HCT116 (cell line): ENCODE data around the gene STAG1. TPM values are rescaled to one million over a fixed set of nuclear protein-coding genes. Genes with fewer than 3 reads are reported as not detected.

Source experiments
- ATAC-seq: fragments of 200-7000 bp; cut with Tn5 transposase; 2 replicates; pipeline ENCODE4 v1.9.1; 2020; ENCODE audit warnings: mild to moderate bottlenecking, moderate library complexity
- BruUV-seq: library from RNA; stranded (reverse); fragments of 400-500 nt; replicated peaks from 2 replicates; lab custom pipeline; 2021; lab: Mats Ljungman, UMichigan
- CTCF ChIA-PET: fragments of 300-600 bp; sonication (Branson Sonifier 250); formaldehyde crosslinking; loops from one replicate; lab custom pipeline; 2021; ENCODE audit warnings: antibody characterized with exemption; lab: Charles Lee
- POLR2A ChIA-PET: fragments of 300-600, 350-600 bp; sonication (Branson Sonifier 250); formaldehyde crosslinking; loops from one replicate; lab custom pipeline; 2021; ENCODE audit warnings: antibody characterized with exemption; lab: Charles Lee
- RAD21 ChIA-PET, 2 experiments: fragments of 300-600 bp; sonication (Branson Sonifier 250); formaldehyde crosslinking; loops; one replicate each; lab custom pipeline; 2023; ENCODE audit warnings: low total read pairs in 2 of 2; ENCODE audit not compliant: uncharacterized antibody in 2 of 2, unreplicated experiment in 2 of 2, low non-redundant PET in 1 of 2; lab: Charles Lee
- DNase-seq: peaks from one replicate; pipeline ENCODE4 v3.0.0-alpha.2; 2010; ENCODE audit warnings: low read depth, low spot score
- H2AFZ ChIP-seq: fragments of 200-600 bp; shearing (Covaris generic), sonication (generic); 2 replicates; pipeline ENCODE4 v1.6.1; 2017; ENCODE audit warnings: low read depth, mixed run types, mixed read lengths, antibody characterized with exemption, low read length; ENCODE audit not compliant: poor library complexity, severe bottlenecking
- H3K27ac ChIP-seq: 2 replicates; pipeline ENCODE4 v1.5.1; 2012; ENCODE audit warnings: low read depth, low read length
- H3K27me3 ChIP-seq: fragments of 200-600 bp; sonication (generic); 2 replicates; pipeline ENCODE4 v1.6.1; 2016; ENCODE audit warnings: mixed run types, low read length, mixed read lengths; ENCODE audit not compliant: insufficient read depth
- H3K36me3 ChIP-seq, 2 experiments: fragments of 200-500 bp in 1 of 2; fragments of 200-600 bp in 1 of 2; sonication (Bioruptor generic) in 1 of 2; sonication (generic) in 1 of 2; 2 replicates each; pipeline versions ENCODE4 v1.5.1 to v1.6.1; 2014 to 2016; ENCODE audit warnings: low read length in 2 of 2, inconsistent platforms in 1 of 2, mixed read lengths in 1 of 2, mixed run types in 1 of 2; ENCODE audit not compliant: insufficient read depth in 2 of 2, control insufficient read depth in 1 of 2
- H3K4me1 ChIP-seq, 2 experiments: fragments of 200-600 bp in 1 of 2; sonication (generic) in 1 of 2; 2 replicates each; pipeline versions ENCODE4 v1.5.1 to v1.6.1; 2012 to 2017; ENCODE audit warnings: low read length in 2 of 2, inconsistent platforms in 1 of 2, mild to moderate bottlenecking in 1 of 2, mixed read lengths in 1 of 2, mixed run types in 1 of 2, moderate library complexity in 1 of 2; ENCODE audit not compliant: insufficient read depth in 2 of 2, control insufficient read depth in 1 of 2
- H3K4me2 ChIP-seq: fragments of 200-600 bp; sonication (generic); 2 replicates; pipeline ENCODE4 v1.6.1; 2017; ENCODE audit warnings: mixed run types, low read length, mixed read lengths
- H3K4me3 ChIP-seq, 2 experiments: fragments of 200-600 bp in 1 of 2; sonication (generic) in 1 of 2; replicated peaks in 1 of 2; 2 replicates each; pipeline ENCODE4 v1.5.1; 2011 to 2016; ENCODE audit warnings: low read length in 2 of 2, control low read depth in 1 of 2, low read depth in 1 of 2, mild to moderate bottlenecking in 1 of 2, mixed read lengths in 1 of 2, mixed run types in 1 of 2
- H3K79me2 ChIP-seq: fragments of 200-600 bp; sonication (generic); 2 replicates; pipeline ENCODE4 v1.6.1; 2017; ENCODE audit warnings: mild to moderate bottlenecking, mixed run types, low read length, moderate library complexity, mixed read lengths; ENCODE audit not compliant: insufficient read depth
- H3K9ac ChIP-seq: fragments of 200-600 bp; sonication (generic); 2 replicates; pipeline ENCODE4 v1.6.1; 2016; ENCODE audit warnings: low read length, mixed read lengths
- H3K9me2 ChIP-seq: fragments of 200-600 bp; sonication (generic), shearing (Covaris generic); 2 replicates; pipeline ENCODE4 v1.6.1; 2017; ENCODE audit warnings: mixed run types, mild to moderate bottlenecking, moderate library complexity; ENCODE audit not compliant: insufficient read depth
- H3K9me3 ChIP-seq, 2 experiments: fragments of 200-500 bp in 1 of 2; fragments of 200-600 bp in 1 of 2; sonication (Bioruptor generic) in 1 of 2; sonication (generic) in 1 of 2; 2 replicates each; pipeline ENCODE4 v1.6.1; 2014 to 2017; ENCODE audit warnings: low read length in 2 of 2, mixed read lengths in 2 of 2, inconsistent platforms in 1 of 2, low read depth in 1 of 2, mild to moderate bottlenecking in 1 of 2, mixed run types in 1 of 2, moderate library complexity in 1 of 2; ENCODE audit not compliant: control insufficient read depth in 1 of 2, insufficient read depth in 1 of 2
- H4K20me1 ChIP-seq: fragments of 200-600 bp; sonication (generic), shearing (Covaris generic); 2 replicates; pipeline ENCODE4 v1.6.1; 2017; ENCODE audit warnings: mixed run types, mild to moderate bottlenecking, moderate library complexity; ENCODE audit not compliant: insufficient read depth
- CBX3 ChIP-seq: IDR thresholded peaks from 2 replicates; pipeline ENCODE4 v1.6.1; 2012; ENCODE audit warnings: low read depth
- CEBPB ChIP-seq: IDR thresholded peaks from 2 replicates; pipeline ENCODE4 v1.6.1; 2012; ENCODE audit warnings: low read depth
- ELF1 ChIP-seq: IDR thresholded peaks from 2 replicates; pipeline ENCODE4 v1.6.1; 2012; ENCODE audit warnings: low read depth, borderline replicate concordance
- EZH2 ChIP-seq: fragments of 200-600 bp; sonication (generic); IDR thresholded peaks from 2 replicates; pipeline ENCODE4 v1.6.1; 2017; ENCODE audit warnings: antibody characterized with exemption, mixed run types
- EZH2phosphoT487 ChIP-seq: fragments of 200-600 bp; IDR thresholded peaks from 2 replicates; pipeline ENCODE4 v1.6.1; 2018; ENCODE audit warnings: antibody characterized with exemption, borderline replicate concordance
- JUND ChIP-seq: IDR thresholded peaks from 2 replicates; pipeline ENCODE4 v1.6.1; 2012
- POLR2A ChIP-seq: IDR thresholded peaks from 2 replicates; pipeline ENCODE4 v1.7.0; 2011; ENCODE audit warnings: borderline replicate concordance; ENCODE audit not compliant: insufficient read depth, insufficient read length; ENCODE audit errors: extremely low read depth
- SP1 ChIP-seq: IDR thresholded peaks from 2 replicates; pipeline ENCODE4 v1.6.1; 2012; ENCODE audit warnings: low read depth
- SRF ChIP-seq: IDR thresholded peaks from 2 replicates; pipeline ENCODE4 v1.6.1; 2012; ENCODE audit warnings: low read depth
- TCF7L2 ChIP-seq: IDR thresholded peaks from 2 replicates; pipeline ENCODE4 v1.7.0; 2011; ENCODE audit warnings: borderline replicate concordance, inconsistent platforms; ENCODE audit not compliant: insufficient read depth, insufficient read length; ENCODE audit errors: extremely low read depth
- ZFX ChIP-seq: fragments of 450-650 bp; IDR thresholded peaks from 2 replicates; pipeline ENCODE4 v1.6.1; 2017
- intact Hi-C: fragments of 100-400 bp; cut with micrococcal nuclease; formaldehyde crosslinking; loops from 2 replicates; pipeline ENCODE4 v1.10.0; 2022
- total RNA-seq: library from RNA; stranded (reverse); gene quantifications from one replicate; pipeline ENCODE4 v1.2.1, GENCODE V29; 2021; ENCODE audit not compliant: unreplicated experiment
- TF ChIP-seq, protein P1 (sequence below): IDR thresholded peaks from 2 replicates; pipeline ENCODE4 v1.6.1; 2011; ENCODE audit warnings: mild to moderate bottlenecking, low read length, moderate library complexity; ENCODE audit not compliant: insufficient replicate concordance; ENCODE audit errors: extremely low read depth
- TF ChIP-seq, protein P2 (sequence below), 3 experiments: fragments of 200-600 bp in 1 of 3; sonication (generic) in 1 of 3; IDR thresholded peaks in 2 of 3; conservative IDR thresholded peaks in 1 of 3; 2 replicates each; pipeline ENCODE4 v1.5.1; 2012 to 2017; ENCODE audit warnings: low read depth in 2 of 3, low read length in 2 of 3, antibody characterized with exemption in 1 of 3, borderline replicate concordance in 1 of 3, control low read depth in 1 of 3, mild to moderate bottlenecking in 1 of 3, mixed read lengths in 1 of 3, mixed run types in 1 of 3, moderate library complexity in 1 of 3; ENCODE audit not compliant: insufficient read depth in 1 of 3
- TF ChIP-seq, protein P3 (sequence below): IDR thresholded peaks from 2 replicates; pipeline ENCODE4 v1.6.1; 2012

Gene STAG1
- total RNA-seq, 1 experiment from 2014 or later: 29.4 TPM

DNA sequence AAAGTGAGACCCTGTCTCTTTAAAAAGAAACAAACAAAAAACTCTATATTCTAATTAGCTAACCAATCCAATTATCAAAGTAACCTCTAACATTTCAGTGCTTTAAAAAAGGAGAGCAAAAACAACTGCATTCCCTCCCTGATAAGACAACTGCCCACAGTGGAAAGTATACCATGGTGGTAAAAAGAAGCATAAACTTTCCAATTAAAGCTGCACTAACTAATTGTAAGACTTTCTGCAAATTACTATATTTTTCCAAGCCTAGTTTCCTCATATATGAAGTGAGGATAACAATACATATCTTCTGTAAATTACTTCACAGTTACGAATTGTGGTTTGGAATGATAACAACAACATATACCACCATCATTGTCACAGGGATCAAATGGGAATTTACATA, 35.5 kb downstream of the STAG1 start:
- TF ChIP-seq EZH2phosphoT487: no peak
- TF ChIP-seq CBX3: no peak
- TF ChIP-seq CEBPB: no peak
- TF ChIP-seq ELF1: no peak
- TF ChIP-seq, protein P1, sequence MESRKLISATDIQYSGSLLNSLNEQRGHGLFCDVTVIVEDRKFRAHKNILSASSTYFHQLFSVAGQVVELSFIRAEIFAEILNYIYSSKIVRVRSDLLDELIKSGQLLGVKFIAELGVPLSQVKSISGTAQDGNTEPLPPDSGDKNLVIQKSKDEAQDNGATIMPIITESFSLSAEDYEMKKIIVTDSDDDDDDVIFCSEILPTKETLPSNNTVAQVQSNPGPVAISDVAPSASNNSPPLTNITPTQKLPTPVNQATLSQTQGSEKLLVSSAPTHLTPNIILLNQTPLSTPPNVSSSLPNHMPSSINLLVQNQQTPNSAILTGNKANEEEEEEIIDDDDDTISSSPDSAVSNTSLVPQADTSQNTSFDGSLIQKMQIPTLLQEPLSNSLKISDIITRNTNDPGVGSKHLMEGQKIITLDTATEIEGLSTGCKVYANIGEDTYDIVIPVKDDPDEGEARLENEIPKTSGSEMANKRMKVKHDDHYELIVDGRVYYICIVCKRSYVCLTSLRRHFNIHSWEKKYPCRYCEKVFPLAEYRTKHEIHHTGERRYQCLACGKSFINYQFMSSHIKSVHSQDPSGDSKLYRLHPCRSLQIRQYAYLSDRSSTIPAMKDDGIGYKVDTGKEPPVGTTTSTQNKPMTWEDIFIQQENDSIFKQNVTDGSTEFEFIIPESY: no peak
- TF ChIP-seq SRF: no peak
- TF ChIP-seq, protein P2, sequence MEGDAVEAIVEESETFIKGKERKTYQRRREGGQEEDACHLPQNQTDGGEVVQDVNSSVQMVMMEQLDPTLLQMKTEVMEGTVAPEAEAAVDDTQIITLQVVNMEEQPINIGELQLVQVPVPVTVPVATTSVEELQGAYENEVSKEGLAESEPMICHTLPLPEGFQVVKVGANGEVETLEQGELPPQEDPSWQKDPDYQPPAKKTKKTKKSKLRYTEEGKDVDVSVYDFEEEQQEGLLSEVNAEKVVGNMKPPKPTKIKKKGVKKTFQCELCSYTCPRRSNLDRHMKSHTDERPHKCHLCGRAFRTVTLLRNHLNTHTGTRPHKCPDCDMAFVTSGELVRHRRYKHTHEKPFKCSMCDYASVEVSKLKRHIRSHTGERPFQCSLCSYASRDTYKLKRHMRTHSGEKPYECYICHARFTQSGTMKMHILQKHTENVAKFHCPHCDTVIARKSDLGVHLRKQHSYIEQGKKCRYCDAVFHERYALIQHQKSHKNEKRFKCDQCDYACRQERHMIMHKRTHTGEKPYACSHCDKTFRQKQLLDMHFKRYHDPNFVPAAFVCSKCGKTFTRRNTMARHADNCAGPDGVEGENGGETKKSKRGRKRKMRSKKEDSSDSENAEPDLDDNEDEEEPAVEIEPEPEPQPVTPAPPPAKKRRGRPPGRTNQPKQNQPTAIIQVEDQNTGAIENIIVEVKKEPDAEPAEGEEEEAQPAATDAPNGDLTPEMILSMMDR (IDR thresholded peaks at IDR 0.05 in 2 of 3, conservative IDR thresholded peaks at IDR 0.05 in 1 of 3; ENCODE audit: borderline replicate concordance in 1 of 3, insufficient read depth in 1 of 3, low read depth in 2 of 3, low read length in 2 of 3): no peak
- TF ChIP-seq JUND: no peak
- no peak for TF ChIP-seq ZFX
- no peak for TF ChIP-seq SP1
- TF ChIP-seq EZH2: no peak
- TF ChIP-seq POLR2A: no peak
- TF ChIP-seq, protein P3, sequence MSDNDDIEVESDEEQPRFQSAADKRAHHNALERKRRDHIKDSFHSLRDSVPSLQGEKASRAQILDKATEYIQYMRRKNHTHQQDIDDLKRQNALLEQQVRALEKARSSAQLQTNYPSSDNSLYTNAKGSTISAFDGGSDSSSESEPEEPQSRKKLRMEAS: no peak
- no peak for TF ChIP-seq TCF7L2
- Histone ChIP-seq H3K9ac (no peak overlapping the region), H3K4me1 (peaks cover 0 to 9% of the 10 kb centered on the region in 2 experiments; a peak in 1 of 4 replicates), H3K9me3 (no peaks in the 10 kb centered on the region), H3K27me3 (no peaks in the 10 kb centered on the region), H3K79me2 (peaks cover 90% of the 10 kb centered on the region), H3K9me2 (no peaks in the 10 kb centered on the region), H3K4me2 (no peak overlapping the region), H3K4me3 (no peak overlapping the region), H3K36me3 (no peaks in the 10 kb centered on the region), H3K27ac (no peak overlapping the region), H2AFZ (no peak overlapping the region), H4K20me1 (no peaks in the 10 kb centered on the region)
- intact Hi-C loops: no loop called here
- ChIA-PET RAD21 (no interaction called here), CTCF (no interaction called here), POLR2A (no interaction called here)
- BruUV-seq: no TSS peak
- ATAC-seq (no peak), DNase-seq (no peak)
